Raji (cell line): Measurements from ENCODE around the gene FKBP5.

ENCODE experiments used
- POLR2A ChIP-seq: IDR thresholded peaks from 2 replicates; pipeline ENCODE4 v1.6.1; 2011; ENCODE audit warnings: low read depth, low read length, control low read depth; ENCODE audit not compliant: insufficient read depth

The FKBP5 gene

DNA sequence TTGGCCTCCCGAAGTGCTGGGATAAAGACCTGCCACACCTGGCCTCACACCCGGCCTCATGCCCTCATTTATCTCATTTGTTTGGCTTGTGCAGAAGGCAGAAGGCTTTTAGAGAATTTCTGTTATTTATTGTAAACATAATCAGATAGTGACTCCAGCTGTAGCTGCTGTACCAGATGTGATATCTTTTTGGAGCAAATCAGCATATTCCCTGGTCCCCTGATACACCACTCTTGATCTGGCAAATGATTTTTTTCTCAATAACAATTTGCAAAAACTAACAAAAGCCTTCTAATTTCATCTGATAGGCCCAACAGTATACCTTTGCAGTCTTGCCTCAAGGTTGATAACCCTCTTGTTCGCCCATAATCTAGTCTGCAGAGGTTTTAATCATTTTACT lies 149.5 kb downstream of the FKBP5 start:
- TF ChIP-seq POLR2A: no peak

DNA sequence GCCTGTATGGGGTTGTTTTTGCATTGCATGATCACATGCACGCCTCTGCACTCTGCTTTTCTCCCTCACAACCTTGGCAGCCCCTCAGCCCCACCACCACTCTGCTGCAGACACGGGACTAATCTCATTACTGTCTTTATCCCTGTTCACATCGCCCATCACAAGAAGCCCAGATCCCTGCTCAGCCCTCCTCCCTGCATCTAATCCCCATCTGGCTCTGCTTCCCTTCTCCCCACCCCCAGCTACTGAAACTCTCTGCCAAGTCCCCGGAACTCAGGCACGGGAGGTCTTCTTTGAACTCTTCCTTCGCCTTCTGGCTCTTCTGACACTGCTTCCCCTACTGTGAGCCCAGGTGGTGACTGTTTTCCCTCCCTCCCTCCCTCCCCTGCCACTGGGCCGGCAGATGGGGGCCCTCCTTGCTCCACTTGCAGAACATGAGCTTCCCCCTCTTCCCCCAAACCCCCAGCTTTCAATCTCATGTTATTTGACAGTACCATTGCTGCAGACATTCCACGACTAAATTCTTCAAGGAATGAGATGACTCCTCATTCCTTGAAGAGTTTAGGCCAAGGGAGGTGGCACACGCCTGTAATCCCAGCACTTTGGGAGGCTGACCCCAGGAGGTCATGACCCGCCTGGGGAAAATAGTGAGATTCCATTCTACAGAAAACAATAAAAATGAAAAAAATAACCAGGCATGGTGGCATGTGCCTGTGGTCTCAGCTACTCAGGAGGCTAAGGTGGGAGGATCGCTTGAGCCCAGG lies 154.1 kb downstream of the FKBP5 start:
- TF ChIP-seq POLR2A: no peak

DNA sequence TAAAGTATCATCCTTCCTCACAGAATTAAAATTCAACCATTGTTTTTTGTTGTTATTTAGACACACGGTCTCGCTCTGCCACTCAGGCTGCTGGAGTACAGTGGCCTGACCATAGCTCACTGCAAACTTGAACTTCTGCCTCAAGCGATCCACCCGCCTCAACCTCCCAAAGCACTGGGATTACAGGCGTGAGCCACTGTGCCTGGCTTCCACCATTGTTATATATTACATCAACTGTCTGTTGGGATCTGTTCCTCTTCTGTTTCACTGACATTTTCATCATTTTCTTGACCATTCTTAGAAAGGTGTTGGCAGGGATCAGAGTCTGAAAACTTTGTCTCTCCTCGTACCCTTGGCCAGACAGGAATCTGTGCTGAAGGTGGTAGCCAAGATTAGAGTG lies 154.7 kb downstream of the FKBP5 start:
- TF ChIP-seq POLR2A: no peak

DNA sequence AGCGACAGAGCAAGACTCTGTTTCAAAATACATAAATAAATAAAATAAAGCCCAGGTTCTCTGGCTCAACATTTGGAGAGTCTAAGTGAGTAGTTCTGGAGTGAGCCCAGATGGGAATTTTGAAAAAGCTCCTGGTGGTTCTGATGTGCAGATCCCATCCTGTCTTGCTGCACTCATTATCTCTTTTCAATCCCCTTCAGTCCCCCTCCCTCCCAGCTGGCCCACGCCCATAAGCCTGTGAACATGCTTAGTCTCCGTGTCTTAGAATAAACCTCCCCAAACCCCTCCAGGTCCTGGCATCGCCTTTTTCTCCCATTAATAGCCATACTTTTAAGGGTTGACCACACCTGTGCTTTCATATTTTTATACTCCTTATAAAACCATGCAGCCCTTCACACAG lies 156.6 kb downstream of the FKBP5 start:
- TF ChIP-seq POLR2A: no peak

DNA sequence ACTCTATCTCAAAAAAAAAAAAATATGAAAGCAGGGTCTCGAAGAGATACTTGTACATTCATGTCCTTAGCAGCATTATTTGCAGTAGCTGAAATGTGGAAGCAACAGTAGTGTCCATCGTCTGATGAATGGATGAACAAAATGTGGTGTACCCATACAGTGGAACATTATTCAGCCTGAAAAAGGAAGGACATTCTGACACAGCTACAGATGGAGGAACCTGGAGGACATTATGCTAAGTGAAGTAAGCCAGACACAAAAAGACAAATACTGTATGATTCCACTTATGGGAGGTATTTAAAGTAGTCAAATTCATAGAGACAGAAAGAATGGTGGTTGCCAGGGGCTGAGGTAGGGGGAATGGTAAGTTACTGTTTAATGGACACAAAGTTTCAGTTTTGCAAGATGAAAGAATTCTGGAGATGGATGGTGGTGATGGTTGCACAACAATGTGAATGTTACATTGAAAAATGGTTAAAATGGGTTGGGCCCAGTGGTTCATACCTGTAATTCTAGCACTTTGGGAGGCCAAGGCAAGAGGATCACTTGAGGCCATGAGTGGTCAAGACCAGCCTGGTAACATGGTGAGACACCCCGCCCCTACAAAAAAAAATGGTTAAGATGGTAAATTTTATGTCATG lies 164.2 kb downstream of the FKBP5 start:
- no peak for TF ChIP-seq POLR2A
